ENCODE measurements around the gene ACTR10. TPM values are rescaled to one million over a fixed set of nuclear protein-coding genes. Genes with fewer than 3 reads are reported as not detected.

ACTR10 gene
- total and polyA plus RNA-seq, 9 of the 15 experiments (the other 6 are each of a cell fraction or from before 2014, with no cell fraction given) = 22.0 to 66.1 (median 34.1) TPM

DNA sequence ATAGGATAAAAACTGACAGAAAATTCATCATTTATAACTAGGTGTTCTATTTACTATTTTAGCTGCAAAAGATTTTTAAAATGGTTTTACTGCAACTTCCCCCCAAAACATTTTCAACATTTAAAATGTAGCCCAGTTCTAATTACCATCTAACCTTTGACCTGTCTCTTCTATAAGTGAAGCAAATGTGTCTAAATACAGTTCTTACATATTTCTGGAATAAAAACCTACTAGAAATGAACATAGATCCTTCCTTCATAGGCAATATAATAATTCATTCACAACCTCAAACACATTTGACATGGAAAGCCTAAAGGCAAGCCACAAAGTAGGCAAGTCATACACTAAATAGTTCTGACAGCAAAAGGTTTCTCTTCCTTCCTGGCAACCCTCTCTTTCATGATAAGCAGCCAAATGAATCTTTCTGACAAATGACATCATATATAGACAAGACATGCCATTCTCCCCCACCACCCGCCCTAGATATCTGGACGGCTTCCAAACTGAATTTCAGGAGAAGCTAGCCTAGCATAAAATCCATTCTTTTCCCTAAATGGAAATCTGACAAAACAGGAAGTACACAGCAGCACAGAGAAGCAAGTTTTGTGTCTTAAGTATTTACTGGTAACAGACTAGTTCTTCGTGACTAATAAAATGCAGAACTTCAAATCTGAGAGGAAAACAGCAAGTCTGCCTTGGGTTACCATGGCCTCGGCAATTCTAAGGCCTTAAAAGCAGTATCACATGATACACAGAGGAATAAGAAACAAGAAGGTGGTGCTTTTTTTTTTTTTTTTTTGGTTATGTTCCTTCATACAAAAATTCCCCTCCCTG, 81.2 kb downstream of the ACTR10 start (continued):
- TF ChIP-seq, protein P1, sequence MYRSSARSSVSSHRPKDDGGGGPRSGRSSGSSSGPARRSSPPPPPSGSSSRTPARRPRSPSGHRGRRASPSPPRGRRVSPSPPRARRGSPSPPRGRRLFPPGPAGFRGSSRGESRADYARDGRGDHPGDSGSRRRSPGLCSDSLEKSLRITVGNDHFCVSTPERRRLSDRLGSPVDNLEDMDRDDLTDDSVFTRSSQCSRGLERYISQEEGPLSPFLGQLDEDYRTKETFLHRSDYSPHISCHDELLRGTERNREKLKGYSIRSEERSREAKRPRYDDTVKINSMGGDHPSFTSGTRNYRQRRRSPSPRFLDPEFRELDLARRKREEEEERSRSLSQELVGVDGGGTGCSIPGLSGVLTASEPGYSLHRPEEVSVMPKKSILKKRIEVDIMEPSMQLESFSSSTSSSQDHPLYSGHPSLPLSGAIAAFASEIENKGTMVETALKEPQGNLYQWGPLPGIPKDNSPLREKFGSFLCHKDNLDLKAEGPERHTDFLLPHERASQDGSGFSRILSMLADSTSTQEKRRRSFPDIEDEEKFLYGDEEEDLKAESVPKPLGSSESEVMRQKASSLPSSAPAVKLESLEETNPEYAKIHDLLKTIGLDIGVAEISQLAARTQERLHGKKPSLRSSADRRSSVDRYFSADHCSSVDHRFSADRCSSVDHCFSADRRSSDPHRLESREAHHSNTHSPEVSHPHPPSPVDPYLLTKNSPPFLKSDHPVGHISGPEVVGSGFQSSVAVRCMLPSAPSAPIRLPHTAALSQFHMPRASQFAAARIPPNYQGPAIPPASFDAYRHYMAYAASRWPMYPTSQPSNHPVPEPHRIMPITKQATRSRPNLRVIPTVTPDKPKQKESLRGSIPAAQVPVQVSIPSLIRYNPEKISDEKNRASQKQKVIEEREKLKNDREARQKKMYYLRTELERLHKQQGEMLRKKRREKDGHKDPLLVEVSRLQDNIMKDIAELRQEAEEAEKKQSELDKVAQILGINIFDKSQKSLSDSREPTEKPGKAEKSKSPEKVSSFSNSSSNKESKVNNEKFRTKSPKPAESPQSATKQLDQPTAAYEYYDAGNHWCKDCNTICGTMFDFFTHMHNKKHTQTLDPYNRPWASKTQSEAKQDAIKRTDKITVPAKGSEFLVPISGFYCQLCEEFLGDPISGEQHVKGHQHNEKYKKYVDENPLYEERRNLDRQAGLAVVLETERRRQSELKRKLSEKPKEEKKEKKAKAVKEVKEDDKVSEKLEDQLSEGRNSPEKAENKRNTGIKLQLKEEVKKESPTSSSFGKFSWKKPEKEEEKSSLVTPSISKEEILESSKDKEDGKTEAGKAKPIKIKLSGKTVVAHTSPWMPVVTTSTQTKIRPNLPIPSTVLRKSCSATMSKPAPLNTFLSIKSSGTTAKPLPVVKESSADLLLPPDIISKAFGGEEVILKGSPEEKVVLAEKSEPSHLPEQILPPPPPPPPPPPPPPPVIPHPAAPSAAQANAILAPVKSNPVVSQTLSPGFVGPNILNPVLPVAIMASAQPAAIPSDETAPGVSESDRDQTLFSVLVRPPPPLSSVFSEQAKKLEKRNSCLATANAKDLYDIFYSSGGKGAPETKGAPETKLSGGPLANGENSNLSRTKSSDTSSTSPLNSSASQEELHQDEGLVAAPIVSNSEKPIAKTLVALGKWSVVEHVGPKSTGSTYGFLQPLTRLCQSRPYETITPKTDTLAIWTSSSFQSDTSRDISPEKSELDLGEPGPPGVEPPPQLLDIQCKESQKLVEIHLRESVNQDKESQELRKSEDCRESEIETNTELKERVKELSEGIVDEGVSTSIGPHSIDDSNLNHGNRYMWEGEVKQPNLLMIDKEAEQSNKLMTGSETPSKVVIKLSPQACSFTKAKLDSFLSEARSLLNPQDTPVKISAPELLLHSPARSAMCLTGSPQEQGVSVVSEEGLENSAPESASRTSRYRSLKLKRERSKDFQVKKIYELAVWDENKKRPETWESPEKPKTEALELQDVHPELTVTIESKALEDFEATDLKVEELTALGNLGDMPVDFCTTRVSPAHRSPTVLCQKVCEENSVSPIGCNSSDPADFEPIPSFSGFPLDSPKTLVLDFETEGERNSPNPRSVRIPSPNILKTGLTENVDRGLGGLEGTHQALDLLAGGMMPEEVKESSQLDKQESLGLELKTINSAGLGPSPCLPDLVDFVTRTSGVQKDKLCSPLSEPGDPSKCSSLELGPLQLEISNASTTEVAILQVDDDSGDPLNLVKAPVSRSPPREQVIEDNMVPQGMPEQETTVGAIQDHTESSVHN (IDR thresholded peaks at IDR 0.05; ENCODE audit: borderline replicate concordance in 1 of 2, low read depth in 1 of 2) = 0 out of 4 replicates have a peak, but pooled peaks of 1 of the 2 experiments have one; percentile 60
- TF ChIP-seq CBFA2T2 (conservative IDR thresholded peaks at IDR 0.05) (peak; percentile 33; the same call in 1 of the 2 replicates), ZNF699 (CRISPR knock-in tag; IDR thresholded peaks at IDR 0.05; ENCODE audit: insufficient replicate concordance) (no peak), CREM (IDR thresholded peaks at IDR 0.05; ENCODE audit: low read depth) (peak; percentile 80), NR2C1 (IDR thresholded peaks at IDR 0.05) (peak; percentile 61), NR2C1 (tag; IDR thresholded peaks at IDR 0.05) (peak; percentile 66), RCOR1 (IDR thresholded peaks at IDR 0.05; ENCODE audit: borderline replicate concordance in 1 of 2, low read depth in 2 of 2, low read length in 2 of 2) (0 out of 4 replicates have a peak, but pooled peaks of 1 of the 2 experiments have one; percentile 69), GABPB2 (CRISPR knock-in tag; conservative IDR thresholded peaks at IDR 0.05) (no peak), ZNF584 (CRISPR knock-in tag; IDR thresholded peaks at IDR 0.05; ENCODE audit: low read depth) (peak; percentile 71), ATF1 (CRISPR knock-in tag; IDR thresholded peaks at IDR 0.05) (no peak), ATF1 (tag; IDR thresholded peaks at IDR 0.05) (peak; percentile 68; the same call in 1 of the 2 replicates), NFE2 (IDR thresholded peaks at IDR 0.05; ENCODE audit: low read depth) (0 out of 2 replicates have a peak, but pooled peaks have one; percentile 27), CEBPG (CRISPR knock-in tag; IDR thresholded peaks at IDR 0.05) (no peak), CEBPG (tag; conservative IDR thresholded peaks at IDR 0.05 in 1 of 2, IDR thresholded peaks at IDR 0.05 in 1 of 2) (peak in 1 of 2 experiments; percentile 36; a peak in 1 of 4 replicates)
- TF ChIP-seq, protein P2, sequence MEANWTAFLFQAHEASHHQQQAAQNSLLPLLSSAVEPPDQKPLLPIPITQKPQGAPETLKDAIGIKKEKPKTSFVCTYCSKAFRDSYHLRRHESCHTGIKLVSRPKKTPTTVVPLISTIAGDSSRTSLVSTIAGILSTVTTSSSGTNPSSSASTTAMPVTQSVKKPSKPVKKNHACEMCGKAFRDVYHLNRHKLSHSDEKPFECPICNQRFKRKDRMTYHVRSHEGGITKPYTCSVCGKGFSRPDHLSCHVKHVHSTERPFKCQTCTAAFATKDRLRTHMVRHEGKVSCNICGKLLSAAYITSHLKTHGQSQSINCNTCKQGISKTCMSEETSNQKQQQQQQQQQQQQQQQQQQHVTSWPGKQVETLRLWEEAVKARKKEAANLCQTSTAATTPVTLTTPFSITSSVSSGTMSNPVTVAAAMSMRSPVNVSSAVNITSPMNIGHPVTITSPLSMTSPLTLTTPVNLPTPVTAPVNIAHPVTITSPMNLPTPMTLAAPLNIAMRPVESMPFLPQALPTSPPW (CRISPR knock-in tag; IDR thresholded peaks at IDR 0.05) = peak; percentile 69
- TF ChIP-seq, protein P3, sequence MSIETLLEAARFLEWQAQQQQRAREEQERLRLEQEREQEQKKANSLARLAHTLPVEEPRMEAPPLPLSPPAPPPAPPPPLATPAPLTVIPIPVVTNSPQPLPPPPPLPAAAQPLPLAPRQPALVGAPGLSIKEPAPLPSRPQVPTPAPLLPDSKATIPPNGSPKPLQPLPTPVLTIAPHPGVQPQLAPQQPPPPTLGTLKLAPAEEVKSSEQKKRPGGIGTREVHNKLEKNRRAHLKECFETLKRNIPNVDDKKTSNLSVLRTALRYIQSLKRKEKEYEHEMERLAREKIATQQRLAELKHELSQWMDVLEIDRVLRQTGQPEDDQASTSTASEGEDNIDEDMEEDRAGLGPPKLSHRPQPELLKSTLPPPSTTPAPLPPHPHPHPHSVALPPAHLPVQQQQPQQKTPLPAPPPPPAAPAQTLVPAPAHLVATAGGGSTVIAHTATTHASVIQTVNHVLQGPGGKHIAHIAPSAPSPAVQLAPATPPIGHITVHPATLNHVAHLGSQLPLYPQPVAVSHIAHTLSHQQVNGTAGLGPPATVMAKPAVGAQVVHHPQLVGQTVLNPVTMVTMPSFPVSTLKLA (conservative IDR thresholded peaks at IDR 0.05) = peak in 1 of 2 experiments; percentile 50; a peak in 1 of 4 replicates
